Activated naive CD4-positive, alpha-beta T cell treated with anti-CD3 and anti-CD28 coated beads, Interleukin-2, amount 50 U/mL, for 24 hours (primary cell): ENCODE data around the gene SCN11A.

Source experiments
- H3K27ac Mint-ChIP-seq: one replicate; pipeline ENCODE4 v1.8.0; 2021; ENCODE audit warnings: mild to moderate bottlenecking, mixed read lengths
- H3K27me3 Mint-ChIP-seq: one replicate; pipeline ENCODE4 v1.8.0; 2021; ENCODE audit warnings: mixed read lengths
- H3K36me3 Mint-ChIP-seq: one replicate; pipeline ENCODE4 v1.8.0; 2021; ENCODE audit warnings: mixed read lengths
- H3K4me1 Mint-ChIP-seq: one replicate; pipeline ENCODE4 v1.8.0; 2021; ENCODE audit warnings: mixed read lengths
- H3K4me3 Mint-ChIP-seq: one replicate; pipeline ENCODE4 v1.8.0; 2021; ENCODE audit warnings: mild to moderate bottlenecking, mixed read lengths
- H3K9me3 Mint-ChIP-seq: one replicate; pipeline ENCODE4 v1.8.0; 2021; ENCODE audit warnings: mixed read lengths

Gene SCN11A

GRCh38 chr3:39028546-39028945 is 23.2 kb downstream of the SCN11A start:
- no peak overlapping the region for H3K27ac Mint-ChIP-seq
- peaks cover 1% of the 10 kb centered on the region for H3K27me3 Mint-ChIP-seq
- H3K9me3 Mint-ChIP-seq, result no peaks in the 10 kb centered on the region
- H3K4me1 Mint-ChIP-seq, result no peaks in the 10 kb centered on the region
- no peak overlapping the region for H3K4me3 Mint-ChIP-seq
- no peaks in the 10 kb centered on the region for H3K36me3 Mint-ChIP-seq

- Mint-ChIP-seq H3K4me1 (no peaks in the 10 kb centered on the region), H3K27ac (no peak overlapping the region), H3K36me3 (no peaks in the 10 kb centered on the region), H3K9me3 (no peaks in the 10 kb centered on the region), H3K27me3 (peaks cover 4% of the 10 kb centered on the region), H3K4me3 (no peak overlapping the region)
These were observed 26.3 kb downstream of the SCN11A start for GRCh38 chr3:39025222-39025970.

- Mint-ChIP-seq H3K27ac (no peak overlapping the region), H3K27me3 (peaks cover 4% of the 10 kb centered on the region), H3K4me1 (no peaks in the 10 kb centered on the region), H3K36me3 (no peaks in the 10 kb centered on the region), H3K9me3 (no peaks in the 10 kb centered on the region), H3K4me3 (no peak overlapping the region)
These were observed 27.2 kb downstream of the SCN11A start for GRCh38 chr3:39024497-39024896.

- H3K9me3 Mint-ChIP-seq, result no peaks in the 10 kb centered on the region
- H3K36me3 Mint-ChIP-seq, result no peaks in the 10 kb centered on the region
- no peak overlapping the region for H3K4me3 Mint-ChIP-seq
- H3K27ac Mint-ChIP-seq, result no peak overlapping the region
- no peaks in the 10 kb centered on the region for H3K4me1 Mint-ChIP-seq
- peaks cover 7% of the 10 kb centered on the region for H3K27me3 Mint-ChIP-seq
These were observed 29.5 kb downstream of the SCN11A start for GRCh38 chr3:39022286-39022630.

GRCh38 chr3:39021465-39022285 is 30.1 kb downstream of the SCN11A start:
- H3K27ac Mint-ChIP-seq, result peak overlapping the region; percentile 42
- no peaks in the 10 kb centered on the region for H3K4me1 Mint-ChIP-seq
- H3K9me3 Mint-ChIP-seq, result no peaks in the 10 kb centered on the region
- H3K36me3 Mint-ChIP-seq, result no peaks in the 10 kb centered on the region
- H3K4me3 Mint-ChIP-seq, result no peak overlapping the region
- H3K27me3 Mint-ChIP-seq, result peaks cover 7% of the 10 kb centered on the region

GRCh38 chr3:39021029-39021428 is 30.7 kb downstream of the SCN11A start:
- H3K27me3 Mint-ChIP-seq, result peaks cover 8% of the 10 kb centered on the region
- no peaks in the 10 kb centered on the region for H3K9me3 Mint-ChIP-seq
- no peaks in the 10 kb centered on the region for H3K4me1 Mint-ChIP-seq
- no peak overlapping the region for H3K4me3 Mint-ChIP-seq
- no peak overlapping the region for H3K27ac Mint-ChIP-seq
- no peaks in the 10 kb centered on the region for H3K36me3 Mint-ChIP-seq

GRCh38 chr3:39019299-39019698 is 32.4 kb downstream of the SCN11A start:
- peaks cover 11% of the 10 kb centered on the region for H3K27me3 Mint-ChIP-seq
- no peak overlapping the region for H3K4me3 Mint-ChIP-seq
- no peaks in the 10 kb centered on the region for H3K36me3 Mint-ChIP-seq
- H3K4me1 Mint-ChIP-seq, result no peaks in the 10 kb centered on the region
- peak overlapping the region; percentile 0 for H3K27ac Mint-ChIP-seq
- H3K9me3 Mint-ChIP-seq, result no peaks in the 10 kb centered on the region

GRCh38 chr3:39015418-39015817 is 36.3 kb downstream of the SCN11A start:
- no peaks in the 10 kb centered on the region for H3K36me3 Mint-ChIP-seq
- peaks cover 12% of the 10 kb centered on the region for H3K27me3 Mint-ChIP-seq
- no peak overlapping the region for H3K4me3 Mint-ChIP-seq
- H3K27ac Mint-ChIP-seq, result no peak overlapping the region
- H3K4me1 Mint-ChIP-seq, result no peaks in the 10 kb centered on the region
- H3K9me3 Mint-ChIP-seq, result no peaks in the 10 kb centered on the region

- Mint-ChIP-seq H3K4me3 (no peak overlapping the region), H3K4me1 (no peaks in the 10 kb centered on the region), H3K9me3 (no peaks in the 10 kb centered on the region), H3K36me3 (no peaks in the 10 kb centered on the region), H3K27ac (no peak overlapping the region), H3K27me3 (peaks cover 12% of the 10 kb centered on the region)
These were observed 37.7 kb downstream of the SCN11A start for GRCh38 chr3:39013921-39014509.

- Mint-ChIP-seq H3K36me3 (no peaks in the 10 kb centered on the region), H3K27ac (no peak overlapping the region), H3K9me3 (no peaks in the 10 kb centered on the region), H3K4me3 (no peak overlapping the region), H3K4me1 (no peaks in the 10 kb centered on the region), H3K27me3 (peaks cover 12% of the 10 kb centered on the region)
These were observed 38.5 kb downstream of the SCN11A start for GRCh38 chr3:39013289-39013688.

- no peak overlapping the region for H3K27ac Mint-ChIP-seq
- no peaks in the 10 kb centered on the region for H3K4me1 Mint-ChIP-seq
- H3K27me3 Mint-ChIP-seq, result peaks cover 14% of the 10 kb centered on the region
- H3K9me3 Mint-ChIP-seq, result no peaks in the 10 kb centered on the region
- no peaks in the 10 kb centered on the region for H3K36me3 Mint-ChIP-seq
- H3K4me3 Mint-ChIP-seq, result no peak overlapping the region
These were observed 40.5 kb downstream of the SCN11A start for GRCh38 chr3:39011191-39011736.

GRCh38 chr3:39005295-39005694 is 46.4 kb downstream of the SCN11A start:
- Mint-ChIP-seq H3K27me3 (peaks cover 8% of the 10 kb centered on the region), H3K4me1 (no peaks in the 10 kb centered on the region), H3K9me3 (no peaks in the 10 kb centered on the region), H3K36me3 (no peaks in the 10 kb centered on the region), H3K4me3 (no peak overlapping the region), H3K27ac (no peak overlapping the region)
